ENCODE data around the gene GLO1. TPM values are rescaled to one million over a fixed set of nuclear protein-coding genes. Genes with fewer than 3 reads are reported as not detected.

Gene GLO1
- total and polyA plus RNA-seq, 2 donors (not counting 3 experiments of a cell fraction or from before 2014, with no cell fraction given), result 70.3 to 120 TPM

- no TSS peak for BruUV-seq (replicated peaks)
- intact Hi-C loops (cut with micrococcal nuclease), result no loop called here
- Histone ChIP-seq H3K4me3 (replicated peaks in 1 of 3; ENCODE audit: insufficient read depth in 1 of 3, low read depth in 1 of 3, low read length in 3 of 3) (no peak overlapping the region), H3K4me2 (ENCODE audit: insufficient read depth, low read length) (no peak overlapping the region), H4K20me1 (replicated peaks; ENCODE audit: control insufficient read depth, extremely low read depth, insufficient read depth, low read length) (no peaks in the 10 kb centered on the region), H3K4me1 (ENCODE audit: control insufficient read depth, extremely low read depth, insufficient read depth, low read length) (peaks cover 4% of the 10 kb centered on the region), H3K9ac (replicated peaks; ENCODE audit: extremely low read depth, insufficient read depth, low read length) (no peak overlapping the region), H3K36me3 (ENCODE audit: control insufficient read depth in 2 of 2, extremely low read depth in 1 of 2, insufficient read depth in 2 of 2, low read length in 2 of 2) (no peaks in the 10 kb centered on the region), H3K27ac (ENCODE audit: insufficient read depth, low read depth, low read length) (no peak overlapping the region), H2AFZ (ENCODE audit: low read depth, low read length) (no peak overlapping the region), H3K9me1 (replicated peaks; ENCODE audit: control insufficient read depth, extremely low read depth, insufficient read depth, low read length) (no peaks in the 10 kb centered on the region), H3K79me2 (ENCODE audit: control insufficient read depth, insufficient read depth, low read length) (no peaks in the 10 kb centered on the region), H3K27me3 (ENCODE audit: control insufficient read depth in 2 of 2, insufficient read depth in 2 of 2, low read length in 2 of 2) (no peaks in the 10 kb centered on the region), H3K9me3 (replicated peaks; ENCODE audit: control insufficient read depth, insufficient read depth, low read length) (no peaks in the 10 kb centered on the region)
- FAIRE-seq (no peak), DNase-seq (ENCODE audit: low read depth, low spot score) (no peak)
- TF ChIP-seq, protein P1, sequence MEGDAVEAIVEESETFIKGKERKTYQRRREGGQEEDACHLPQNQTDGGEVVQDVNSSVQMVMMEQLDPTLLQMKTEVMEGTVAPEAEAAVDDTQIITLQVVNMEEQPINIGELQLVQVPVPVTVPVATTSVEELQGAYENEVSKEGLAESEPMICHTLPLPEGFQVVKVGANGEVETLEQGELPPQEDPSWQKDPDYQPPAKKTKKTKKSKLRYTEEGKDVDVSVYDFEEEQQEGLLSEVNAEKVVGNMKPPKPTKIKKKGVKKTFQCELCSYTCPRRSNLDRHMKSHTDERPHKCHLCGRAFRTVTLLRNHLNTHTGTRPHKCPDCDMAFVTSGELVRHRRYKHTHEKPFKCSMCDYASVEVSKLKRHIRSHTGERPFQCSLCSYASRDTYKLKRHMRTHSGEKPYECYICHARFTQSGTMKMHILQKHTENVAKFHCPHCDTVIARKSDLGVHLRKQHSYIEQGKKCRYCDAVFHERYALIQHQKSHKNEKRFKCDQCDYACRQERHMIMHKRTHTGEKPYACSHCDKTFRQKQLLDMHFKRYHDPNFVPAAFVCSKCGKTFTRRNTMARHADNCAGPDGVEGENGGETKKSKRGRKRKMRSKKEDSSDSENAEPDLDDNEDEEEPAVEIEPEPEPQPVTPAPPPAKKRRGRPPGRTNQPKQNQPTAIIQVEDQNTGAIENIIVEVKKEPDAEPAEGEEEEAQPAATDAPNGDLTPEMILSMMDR (IDR thresholded peaks at IDR 0.05; ENCODE audit: extremely low read depth in 1 of 2, insufficient read depth in 1 of 2, low read depth in 1 of 2, low read length in 2 of 2), result no peak
- TF ChIP-seq MYC (IDR thresholded peaks at IDR 0.05; ENCODE audit: low read depth, low read length), result no peak
- no peak for TF ChIP-seq JUN (IDR thresholded peaks at IDR 0.05; ENCODE audit: borderline replicate concordance, insufficient read depth, insufficient read length, low read depth)
- no peak for TF ChIP-seq POLR2A (IDR thresholded peaks at IDR 0.05; ENCODE audit: low read depth, low read length)
- TF ChIP-seq EZH2 (IDR thresholded peaks at IDR 0.05; ENCODE audit: borderline replicate concordance, low read depth, low read length, severe bottlenecking), result no peak
- POLR2A ChIA-PET, result no interaction called here
- CTCF ChIA-PET, result interaction anchor here (1.2 kb wide), 2 partner anchors 54 to 552 kb away, joined by 3 read pairs; no protein-coding TSS in a partner anchor
- dilution Hi-C loops (cut with MboI; ENCODE audit: extremely low pct_ligation_motif_present, low sequenced_read_pairs), result no loop called here
These were observed 48.1 kb upstream of the GLO1 start for GRCh38 chr6:38750968-38751615.

GRCh38 chr6:38749473-38749872, 46.5 kb upstream of the GLO1 start:
- no peaks in the 10 kb centered on the region for H4K20me1 ChIP-seq (replicated peaks; ENCODE audit: control insufficient read depth, extremely low read depth, insufficient read depth, low read length)
- H3K36me3 ChIP-seq (ENCODE audit: control insufficient read depth in 2 of 2, extremely low read depth in 1 of 2, insufficient read depth in 2 of 2, low read length in 2 of 2), result no peaks in the 10 kb centered on the region
- H3K4me3 ChIP-seq (replicated peaks in 1 of 3; ENCODE audit: insufficient read depth in 1 of 3, low read depth in 1 of 3, low read length in 3 of 3), result no peak overlapping the region
- ChIA-PET POLR2A (no interaction called here), CTCF (interaction anchor here (1.5 kb wide), 1 partner anchor 24 kb away, joined by 3 read pairs; no protein-coding TSS in a partner anchor)
- no peaks in the 10 kb centered on the region for H3K9me3 ChIP-seq (replicated peaks; ENCODE audit: control insufficient read depth, insufficient read depth, low read length)
- no peak overlapping the region for H3K9ac ChIP-seq (replicated peaks; ENCODE audit: extremely low read depth, insufficient read depth, low read length)
- no peaks in the 10 kb centered on the region for H3K79me2 ChIP-seq (ENCODE audit: control insufficient read depth, insufficient read depth, low read length)
- H2AFZ ChIP-seq (ENCODE audit: low read depth, low read length), result no peak overlapping the region
- no peak overlapping the region for H3K27ac ChIP-seq (ENCODE audit: insufficient read depth, low read depth, low read length)
- DNase-seq (ENCODE audit: low read depth, low spot score) (no peak), FAIRE-seq (no peak)
- H3K4me1 ChIP-seq (ENCODE audit: control insufficient read depth, extremely low read depth, insufficient read depth, low read length), result no peaks in the 10 kb centered on the region
- H3K27me3 ChIP-seq (ENCODE audit: control insufficient read depth in 2 of 2, insufficient read depth in 2 of 2, low read length in 2 of 2), result no peaks in the 10 kb centered on the region
- TF ChIP-seq, protein P2, sequence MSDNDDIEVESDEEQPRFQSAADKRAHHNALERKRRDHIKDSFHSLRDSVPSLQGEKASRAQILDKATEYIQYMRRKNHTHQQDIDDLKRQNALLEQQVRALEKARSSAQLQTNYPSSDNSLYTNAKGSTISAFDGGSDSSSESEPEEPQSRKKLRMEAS (IDR thresholded peaks at IDR 0.05; ENCODE audit: insufficient read depth, insufficient read length), result no peak
- H3K4me2 ChIP-seq (ENCODE audit: insufficient read depth, low read length), result no peak overlapping the region
- dilution Hi-C loops (cut with MboI; ENCODE audit: extremely low pct_ligation_motif_present, low sequenced_read_pairs) (no loop called here), intact Hi-C loops (cut with micrococcal nuclease) (no loop called here)
- no peaks in the 10 kb centered on the region for H3K9me1 ChIP-seq (replicated peaks; ENCODE audit: control insufficient read depth, extremely low read depth, insufficient read depth, low read length)
- BruUV-seq (replicated peaks), result no TSS peak
